Fibroblast of lung (primary cell): ENCODE data around the gene OR2T33.

Source experiments
- EZH2 ChIP-seq: IDR thresholded peaks from 2 replicates; pipeline ENCODE4 v1.5.1; 2012; ENCODE audit warnings: low read length, control low read depth, mild to moderate bottlenecking; ENCODE audit errors: missing control alignments
- TF ChIP-seq, protein P1 (sequence below), 2 donors: IDR thresholded peaks in 1 of 2; conservative IDR thresholded peaks in 1 of 2; 1 replicate in 1 of 2; 2 replicates in 1 of 2; pipeline ENCODE4 v1.5.1; 2011 to 2012; ENCODE audit warnings: low read length in 2 of 2, control low read depth in 1 of 2, inconsistent platforms in 1 of 2, low read depth in 1 of 2, mild to moderate bottlenecking in 1 of 2

GRCh38 chr1:248225537-248225936, 52.2 kb downstream of the OR2T33 start:
- TF ChIP-seq, protein P1, sequence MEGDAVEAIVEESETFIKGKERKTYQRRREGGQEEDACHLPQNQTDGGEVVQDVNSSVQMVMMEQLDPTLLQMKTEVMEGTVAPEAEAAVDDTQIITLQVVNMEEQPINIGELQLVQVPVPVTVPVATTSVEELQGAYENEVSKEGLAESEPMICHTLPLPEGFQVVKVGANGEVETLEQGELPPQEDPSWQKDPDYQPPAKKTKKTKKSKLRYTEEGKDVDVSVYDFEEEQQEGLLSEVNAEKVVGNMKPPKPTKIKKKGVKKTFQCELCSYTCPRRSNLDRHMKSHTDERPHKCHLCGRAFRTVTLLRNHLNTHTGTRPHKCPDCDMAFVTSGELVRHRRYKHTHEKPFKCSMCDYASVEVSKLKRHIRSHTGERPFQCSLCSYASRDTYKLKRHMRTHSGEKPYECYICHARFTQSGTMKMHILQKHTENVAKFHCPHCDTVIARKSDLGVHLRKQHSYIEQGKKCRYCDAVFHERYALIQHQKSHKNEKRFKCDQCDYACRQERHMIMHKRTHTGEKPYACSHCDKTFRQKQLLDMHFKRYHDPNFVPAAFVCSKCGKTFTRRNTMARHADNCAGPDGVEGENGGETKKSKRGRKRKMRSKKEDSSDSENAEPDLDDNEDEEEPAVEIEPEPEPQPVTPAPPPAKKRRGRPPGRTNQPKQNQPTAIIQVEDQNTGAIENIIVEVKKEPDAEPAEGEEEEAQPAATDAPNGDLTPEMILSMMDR (conservative IDR thresholded peaks at IDR 0.05 in 1 of 2, IDR thresholded peaks at IDR 0.05 in 1 of 2; ENCODE audit: low read depth in 1 of 2, low read length in 2 of 2): no peak
- no peak for TF ChIP-seq EZH2
